A673 (cell line): Measurements from ENCODE around the gene MAN1C1. TPM values are rescaled to one million over a fixed set of nuclear protein-coding genes. Genes with fewer than 3 reads are reported as not detected.

ENCODE experiments used
- BruUV-seq: library from RNA; stranded (reverse); fragments of 400-500 nt; replicated peaks from 2 replicates; lab custom pipeline; 2021; lab: Mats Ljungman, UMichigan
- CTCF ChIA-PET: fragments of 300-600 bp; sonication (Branson Sonifier 250); formaldehyde crosslinking; loops from one replicate; lab custom pipeline; 2022; ENCODE audit warnings: antibody characterized with exemption; lab: Charles Lee
- POLR2A ChIA-PET: fragments of 300-600 bp; sonication (Branson Sonifier 250); formaldehyde crosslinking; loops from one replicate; lab custom pipeline; 2022; ENCODE audit warnings: antibody characterized with exemption; ENCODE audit not compliant: low non-redundant PET; lab: Charles Lee
- DNase-seq: peaks from one replicate; pipeline ENCODE4 v3.0.0-alpha.2; 2015; ENCODE audit warnings: low spot score
- H3K27ac ChIP-seq: fragments of 200-600 bp; sonication (generic); 2 replicates; pipeline ENCODE4 v1.5.1; 2016; ENCODE audit warnings: mixed run types, low read depth, mild to moderate bottlenecking, mixed read lengths, antibody characterized with exemption, low read length; ENCODE audit not compliant: poor library complexity, severe bottlenecking
- H3K27me3 ChIP-seq: fragments of 200-600 bp; sonication (generic); replicated peaks from 2 replicates; pipeline ENCODE4 v1.6.1; 2017; ENCODE audit warnings: mixed run types, low read depth, mild to moderate bottlenecking, mixed read lengths, antibody characterized with exemption, low read length; ENCODE audit not compliant: insufficient read depth, poor library complexity
- H3K36me3 ChIP-seq: fragments of 200-600 bp; sonication (generic); 2 replicates; pipeline ENCODE4 v1.6.1; 2016; ENCODE audit warnings: mixed run types, mild to moderate bottlenecking, mixed read lengths, antibody characterized with exemption, low read length; ENCODE audit not compliant: insufficient read depth, poor library complexity, severe bottlenecking
- H3K4me1 ChIP-seq: fragments of 200-600 bp; sonication (generic); 2 replicates; pipeline ENCODE4 v1.6.1; 2017; ENCODE audit warnings: mixed run types, mild to moderate bottlenecking, mixed read lengths, antibody characterized with exemption, low read length; ENCODE audit not compliant: insufficient read depth, poor library complexity, severe bottlenecking
- H3K4me3 ChIP-seq: fragments of 200-600 bp; sonication (generic); 2 replicates; pipeline ENCODE4 v1.5.1; 2016; ENCODE audit warnings: low read depth, mixed run types, mild to moderate bottlenecking, mixed read lengths, low read length; ENCODE audit not compliant: poor library complexity, severe bottlenecking
- H3K9me3 ChIP-seq: fragments of 200-600 bp; sonication (generic); 2 replicates; pipeline ENCODE4 v1.6.1; 2016; ENCODE audit warnings: mixed run types, low read depth, mild to moderate bottlenecking, mixed read lengths, antibody characterized with exemption, low read length; ENCODE audit not compliant: poor library complexity, severe bottlenecking
- CTCF ChIP-seq: fragments of 300-800, 200-600 bp; sonication (generic); conservative IDR thresholded peaks from 2 replicates; pipeline ENCODE4 v1.5.1; 2017; ENCODE audit warnings: low read depth, mild to moderate bottlenecking, antibody characterized with exemption, low read length, moderate library complexity, mixed read lengths
- EZH2 ChIP-seq: fragments of 200-600 bp; sonication (generic); IDR thresholded peaks from 2 replicates; pipeline ENCODE4 v1.6.1; 2017; ENCODE audit warnings: borderline replicate concordance, low read depth, mild to moderate bottlenecking, mixed read lengths, antibody characterized with exemption, low read length; ENCODE audit not compliant: poor library complexity, severe bottlenecking
- intact Hi-C: fragments of 100-400 bp; cut with micrococcal nuclease; formaldehyde crosslinking; loops from one replicate; pipeline ENCODE4 v1.10.0; 2022; ENCODE audit not compliant: unreplicated experiment
- total RNA-seq: library from RNA; stranded (reverse); gene quantifications from 2 replicates; pipeline ENCODE4 v1.2.3, GENCODE V29; 2021

The MAN1C1 gene
- total RNA-seq, 1 experiment from 2014 or later, result 0.21 TPM

GRCh38 chr1:25576459-25577133 lies 40.0 kb upstream of the MAN1C1 start:
- DNase-seq, result no peak
- no TSS peak for BruUV-seq

GRCh38 chr1:25577134-25577920 lies 39.3 kb upstream of the MAN1C1 start:
- H3K27me3 ChIP-seq, result no peaks in the 10 kb centered on the region
- ChIA-PET CTCF (no interaction called here), POLR2A (no interaction called here)
- H3K4me3 ChIP-seq, result no peak overlapping the region
- intact Hi-C loops, result no loop called here
- H3K9me3 ChIP-seq, result no peaks in the 10 kb centered on the region
- H3K36me3 ChIP-seq, result no peaks in the 10 kb centered on the region
- no TSS peak for BruUV-seq
- no peak overlapping the region for H3K27ac ChIP-seq
- H3K4me1 ChIP-seq, result no peaks in the 10 kb centered on the region
- DNase-seq, result no peak
- TF ChIP-seq CTCF (no peak), EZH2 (no peak)

More at GRCh38 chr1:25576459-25577133, 40.0 kb upstream of the MAN1C1 start:
- POLR2A ChIA-PET, result interaction anchor here (0.5 kb wide), 1 partner anchor 12 kb away, joined by 5 read pairs; no protein-coding TSS in a partner anchor
- Histone ChIP-seq H3K9me3 (no peaks in the 10 kb centered on the region), H3K4me1 (no peaks in the 10 kb centered on the region), H3K36me3 (no peaks in the 10 kb centered on the region), H3K27me3 (no peaks in the 10 kb centered on the region), H3K4me3 (no peak overlapping the region), H3K27ac (no peak overlapping the region)
- TF ChIP-seq CTCF, result no peak
- TF ChIP-seq EZH2, result no peak
- intact Hi-C loops, result no loop called here
- CTCF ChIA-PET, result no interaction called here

- H3K36me3 ChIP-seq, result no peaks in the 10 kb centered on the region
- no peak for DNase-seq
- H3K4me3 ChIP-seq, result no peak overlapping the region
- TF ChIP-seq EZH2, result no peak
- no peak for TF ChIP-seq CTCF
- H3K4me1 ChIP-seq, result no peaks in the 10 kb centered on the region
- ChIA-PET POLR2A (no interaction called here), CTCF (no interaction called here)
- H3K27ac ChIP-seq, result no peak overlapping the region
- intact Hi-C loops, result no loop called here
- no peaks in the 10 kb centered on the region for H3K27me3 ChIP-seq
- BruUV-seq, result no TSS peak
- H3K9me3 ChIP-seq, result no peaks in the 10 kb centered on the region
These were observed 37.0 kb upstream of the MAN1C1 start for GRCh38 chr1:25579292-25580252.
